HG03521 (cell line): ENCODE measurements around the gene RORC.
"Not testable (repeated sequence)": the region's sequence is repeated elsewhere in the genome, so short reads cannot be mapped to it uniquely, and the experiment has no call there.

Experiments used
- ATAC-seq: cut with Tn5 transposase; IDR thresholded peaks from one replicate; pipeline ENCODE4 v1.9.1; 2021; ENCODE audit warnings: mild to moderate bottlenecking, moderate library complexity; ENCODE audit not compliant: unreplicated experiment

The RORC gene

DNA sequence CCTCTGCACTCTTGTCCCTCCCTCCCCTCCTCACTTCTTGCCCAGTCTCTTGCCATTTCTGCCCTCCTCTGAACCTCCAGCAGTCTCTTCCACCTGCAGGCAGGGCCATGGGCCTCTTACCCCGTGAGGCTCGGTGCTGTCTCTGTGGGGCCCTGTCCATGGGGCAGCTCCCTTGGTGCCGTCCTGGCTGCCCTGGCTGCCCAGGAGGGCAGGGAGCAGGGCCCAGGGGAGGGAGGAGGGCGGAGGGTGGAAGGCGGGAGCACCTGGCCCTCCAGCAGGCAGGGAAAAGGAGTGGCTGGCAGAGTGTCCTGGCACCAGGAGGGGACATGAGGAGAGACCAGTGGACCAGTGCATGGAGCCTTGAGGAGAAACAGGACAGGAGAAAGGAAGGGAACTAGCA lies at the start of gene RORC:
Gene RORC, minus strand, starts transcription at position 198 of the 400 bp plus-strand sequence. Its CDS starts 38 bp downstream, at position 160.
- ATAC-seq = no peak

DNA sequence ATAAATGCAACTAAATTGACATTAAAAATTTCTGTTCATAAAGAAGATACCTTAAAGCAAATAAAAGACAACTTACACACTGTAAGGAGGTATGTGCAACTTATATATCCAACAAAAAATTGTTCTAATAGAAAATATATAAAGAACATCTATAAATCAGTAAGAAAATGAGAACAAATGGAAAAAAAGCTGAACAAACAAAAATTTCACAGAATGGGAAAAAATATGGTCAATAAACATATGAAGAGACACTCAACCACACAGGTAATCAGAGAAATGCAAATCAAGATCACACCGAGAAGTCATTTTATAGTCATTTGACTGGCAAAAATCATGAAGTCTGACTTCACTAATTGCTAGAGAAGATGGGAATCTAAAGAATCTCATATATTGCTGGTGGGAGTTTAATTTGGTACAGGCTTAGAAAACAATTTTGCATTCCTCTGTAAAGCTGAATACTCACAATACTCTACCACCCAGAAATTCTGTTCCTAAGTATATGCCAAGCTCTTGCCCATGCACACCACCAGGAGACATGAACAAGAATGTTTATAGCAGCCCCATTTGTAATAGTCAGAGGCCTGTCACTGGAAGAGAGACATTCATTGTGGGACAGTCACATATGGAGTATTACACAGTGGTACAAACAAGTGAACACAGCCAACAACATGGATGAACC lies 44.0 kb upstream of the RORC start:
- no peak for ATAC-seq

GRCh38 chr1:151872776-151873175 lies 41.2 kb upstream of the RORC start:
- not testable (repeated sequence) for ATAC-seq

DNA sequence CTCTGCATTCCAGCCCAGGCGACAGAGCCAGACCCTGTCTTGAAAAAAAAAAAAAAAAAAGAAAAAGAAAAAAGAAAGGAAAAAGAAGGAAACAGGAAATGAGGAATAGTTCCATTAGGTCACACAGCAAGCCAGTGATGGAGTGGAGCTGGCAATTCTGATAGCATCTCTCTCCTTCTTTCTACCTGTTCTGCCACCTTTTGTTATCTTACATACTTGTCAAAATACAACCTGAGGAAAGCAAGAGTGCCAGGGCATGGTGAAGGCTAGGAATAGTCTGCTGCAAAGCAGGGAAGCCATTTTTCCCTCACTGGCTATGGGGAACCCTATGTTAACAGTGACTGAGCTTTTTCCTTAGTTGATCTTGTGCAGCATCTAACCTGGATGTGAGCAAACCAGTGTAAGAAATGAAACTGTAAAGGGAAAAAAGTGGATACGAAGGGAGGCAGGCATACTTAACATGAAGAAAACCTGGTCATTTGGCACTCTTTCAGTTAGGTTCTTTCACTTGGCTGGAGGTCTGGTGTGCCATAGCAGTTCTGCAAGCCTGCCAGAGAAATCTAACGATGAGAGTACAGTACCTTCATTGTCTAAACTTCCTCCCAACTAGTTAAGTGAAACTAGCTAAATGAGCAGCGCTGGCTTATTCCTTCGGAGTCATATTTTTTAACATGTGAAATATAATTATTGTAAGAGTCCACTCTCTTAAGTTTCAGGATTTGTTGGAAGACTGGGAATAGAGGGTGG lies 39.9 kb upstream of the RORC start:
- ATAC-seq = no peak

DNA sequence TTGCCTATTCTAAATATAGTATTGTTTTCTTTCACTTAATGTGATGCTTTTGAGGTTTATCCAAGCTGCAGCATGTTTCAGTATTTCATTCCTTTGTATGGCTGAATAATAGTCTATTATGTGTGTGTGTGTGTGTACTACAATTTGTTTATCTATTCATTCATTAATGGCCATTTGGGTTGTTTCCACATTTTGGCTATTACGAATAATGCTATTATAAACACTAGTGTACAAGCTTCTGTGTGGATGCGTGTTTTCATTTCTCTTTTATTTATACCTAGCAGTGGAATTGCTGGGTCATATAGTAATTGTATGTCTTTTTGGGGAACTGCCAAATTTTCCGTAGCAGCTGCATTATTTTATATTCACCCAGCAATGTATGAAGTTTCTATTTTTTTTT lies 36.9 kb upstream of the RORC start:
- ATAC-seq = no peak

GRCh38 chr1:151867765-151868411 lies 36.3 kb upstream of the RORC start:
- ATAC-seq = no peak

- ATAC-seq = no peak
Observed at GRCh38 chr1:151867321-151867720, 35.7 kb upstream of the RORC start.

GRCh38 chr1:151864411-151864810 lies 32.8 kb upstream of the RORC start:
- no peak for ATAC-seq

- no peak for ATAC-seq
Observed at GRCh38 chr1:151862604-151863003, 31.0 kb upstream of the RORC start.

DNA sequence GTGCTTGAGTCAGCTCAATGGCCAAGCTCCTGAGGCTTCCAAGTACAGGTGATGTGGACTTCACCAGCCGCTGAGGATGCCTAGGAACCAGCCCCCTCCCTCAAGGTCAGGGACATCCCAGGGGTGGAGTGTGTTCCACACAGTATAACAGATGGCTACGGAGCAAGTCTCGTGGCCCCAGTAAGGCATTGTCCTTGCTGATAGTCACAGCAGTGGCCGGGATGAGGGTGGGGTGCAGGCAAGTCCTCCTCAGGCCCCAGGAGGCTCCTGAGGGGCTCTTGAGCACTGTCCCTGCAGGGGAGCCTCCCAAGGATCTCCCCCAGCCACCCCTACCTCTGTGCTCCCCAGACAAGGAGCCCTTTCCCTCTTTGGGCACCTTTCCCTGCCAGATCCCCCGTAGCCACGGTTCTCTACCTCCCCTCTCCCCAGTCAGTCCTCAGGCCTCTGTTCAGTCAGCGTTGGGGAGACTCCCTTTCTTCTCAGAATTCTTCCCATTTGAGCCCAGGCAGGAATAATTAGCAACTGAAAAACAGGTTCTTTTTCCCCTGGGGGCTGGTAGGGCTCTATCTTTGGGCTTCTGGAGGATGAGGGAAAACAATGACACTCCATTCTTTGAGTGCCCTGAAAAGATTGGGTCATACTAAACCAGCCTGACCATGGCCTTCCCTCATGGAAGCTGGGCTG lies 29.0 kb upstream of the RORC start:
- ATAC-seq = no peak

DNA sequence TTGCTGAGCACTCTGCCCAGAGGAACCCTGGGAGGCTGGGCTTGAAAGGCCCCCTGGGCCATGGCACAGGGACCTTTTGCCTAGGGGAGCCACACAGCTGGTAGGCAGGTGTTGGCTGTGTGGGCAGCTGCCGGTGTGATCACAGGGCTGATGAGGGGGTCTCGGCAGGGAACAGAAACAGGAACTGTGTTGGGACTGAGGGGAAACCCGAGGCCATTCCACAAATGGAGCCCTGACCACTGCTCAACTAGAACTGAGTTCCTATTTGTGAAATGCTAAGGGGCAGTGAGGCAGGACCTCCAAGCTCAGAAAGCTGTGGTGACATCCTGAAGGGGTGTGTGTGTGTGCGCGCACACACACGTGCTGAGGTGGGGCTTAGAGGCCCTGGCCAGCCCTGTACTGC lies 28.3 kb upstream of the RORC start:
- ATAC-seq = no peak

DNA sequence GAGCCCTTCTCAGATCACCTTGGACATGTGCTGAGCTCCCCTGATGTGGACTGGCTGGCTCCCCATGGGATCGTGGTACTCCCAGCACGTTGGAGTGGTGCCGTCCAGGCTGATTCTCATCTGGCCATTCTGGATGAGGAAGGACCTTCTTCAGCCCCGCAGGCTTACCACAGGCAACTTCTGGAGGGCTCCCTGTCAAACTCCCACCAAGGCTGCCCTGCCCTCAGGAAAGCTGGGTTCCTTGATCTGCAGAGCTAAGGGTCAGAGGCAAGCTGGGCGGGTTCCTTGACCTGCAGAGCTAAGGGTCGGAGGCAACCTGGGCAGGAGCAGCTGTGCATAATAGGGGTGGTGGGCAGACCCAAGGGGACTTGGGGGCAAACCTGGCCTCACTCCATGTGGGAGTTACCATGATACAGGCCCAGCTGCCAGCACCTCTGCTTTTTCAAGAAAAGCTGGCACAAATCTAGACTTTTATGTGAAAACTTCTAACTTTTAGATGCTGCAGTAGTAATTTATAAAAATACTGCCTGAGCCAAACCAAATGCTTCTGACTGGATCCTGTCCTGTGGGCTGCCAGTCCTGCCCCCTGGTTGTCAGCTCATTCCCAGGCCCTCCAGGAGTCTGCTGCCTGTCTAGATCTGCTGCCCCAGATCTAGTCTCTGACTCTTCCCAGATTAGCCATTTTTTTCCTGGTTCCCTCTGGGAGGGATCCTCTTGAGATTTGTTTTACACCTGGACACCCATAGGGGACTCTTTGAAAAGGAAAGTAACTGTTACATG lies 27.5 kb upstream of the RORC start:
- ATAC-seq = no peak

GRCh38 chr1:151858030-151858746 lies 26.6 kb upstream of the RORC start:
- no peak for ATAC-seq

GRCh38 chr1:151855933-151856332 lies 24.3 kb upstream of the RORC start:
- no peak for ATAC-seq

GRCh38 chr1:151855516-151855915 lies 23.9 kb upstream of the RORC start:
- not testable (repeated sequence) for ATAC-seq

DNA sequence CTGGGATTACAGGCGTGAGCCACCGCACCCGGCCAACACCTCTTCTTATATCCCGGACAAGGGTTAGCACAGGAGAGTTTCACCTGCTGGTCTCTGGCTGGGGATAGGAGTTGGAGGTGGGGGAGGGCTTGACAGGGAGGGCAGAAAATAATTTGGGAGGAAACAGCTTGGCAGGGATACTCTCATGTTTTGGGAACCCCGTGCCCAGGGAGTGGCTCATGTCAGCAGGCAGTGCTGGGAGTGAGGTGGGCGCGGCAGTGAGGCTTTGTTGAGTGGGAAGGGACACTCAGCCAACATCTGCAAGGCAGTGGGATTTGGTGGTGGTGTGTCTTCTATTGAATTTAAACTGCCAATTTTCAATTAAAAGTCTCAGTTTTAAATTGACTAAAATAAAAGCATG lies 23.1 kb upstream of the RORC start:
- no peak for ATAC-seq

GRCh38 chr1:151853411-151853943 lies 21.9 kb upstream of the RORC start, which contains the start of gene THEM5:
THEM5 (minus strand) TSS chr1:151853712; CDS start chr1:151853565, 147 bp downstream.
- no peak for ATAC-seq

- no peak for ATAC-seq
Observed at GRCh38 chr1:151852733-151853132, 21.1 kb upstream of the RORC start.

DNA sequence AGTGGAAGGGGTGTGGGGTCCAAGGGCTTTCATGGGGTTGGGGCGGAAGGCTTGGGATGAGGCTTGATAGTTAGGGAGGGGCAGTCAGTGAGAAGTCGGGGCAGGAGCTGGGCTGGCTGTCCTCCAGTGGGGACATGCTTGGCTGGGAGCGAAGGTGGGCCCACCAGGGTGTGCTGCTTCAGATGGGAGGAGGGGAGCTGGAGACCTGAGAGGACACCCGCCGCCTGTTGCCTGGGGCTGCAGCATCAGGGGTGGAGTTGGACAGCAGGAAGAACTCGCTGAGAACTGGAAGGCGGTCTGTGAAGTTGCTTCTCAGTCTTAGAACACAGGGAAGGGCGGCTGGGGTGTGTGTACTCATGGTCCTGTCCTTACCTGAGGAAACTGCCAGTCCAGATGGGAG lies 20.3 kb upstream of the RORC start:
- no peak for ATAC-seq

- ATAC-seq = no peak
Observed at GRCh38 chr1:151849871-151850270, 18.3 kb upstream of the RORC start.
